GM23338 (cell line): Measurements from ENCODE around the gene EVI5. TPM values are rescaled to one million over a fixed set of nuclear protein-coding genes. Genes with fewer than 3 reads are reported as not detected.
A peak's percentile ranks its signal among the peaks of the same experiment; 100 is the strongest.

ENCODE experiments used
- ATAC-seq: fragments of 200-7000 bp; cut with Tn5 transposase; 3 replicates; pipeline ENCODE4 v1.9.1; 2020
- DNase-seq: peaks from one replicate; pipeline ENCODE4 v3.0.0-alpha.2; 2015; ENCODE audit warnings: low spot score
- H2AFZ ChIP-seq: fragments of 200-600 bp; sonication (generic); 2 replicates; pipeline ENCODE4 v1.8.0; 2016; ENCODE audit warnings: antibody characterized with exemption, mild to moderate bottlenecking, moderate library complexity
- H3F3A ChIP-seq: fragments of 200-600 bp; sonication (generic); replicated peaks from 2 replicates; pipeline ENCODE4 v1.8.0; 2017; ENCODE audit warnings: antibody characterized with exemption, mixed run types, low read depth
- H3K27ac ChIP-seq: fragments of 200-600 bp; sonication (generic); 2 replicates; pipeline ENCODE4 v1.6.1; 2016; ENCODE audit warnings: low read depth
- H3K27me3 ChIP-seq: fragments of 200-600 bp; sonication (generic); 2 replicates; pipeline ENCODE4 v1.8.0; 2016; ENCODE audit warnings: mild to moderate bottlenecking, mixed run types, moderate library complexity; ENCODE audit not compliant: insufficient read depth
- H3K36me3 ChIP-seq: fragments of 200-600 bp; sonication (generic); 2 replicates; pipeline ENCODE4 v1.8.0; 2016; ENCODE audit warnings: mild to moderate bottlenecking; ENCODE audit not compliant: insufficient read depth
- H3K4me1 ChIP-seq: fragments of 200-600 bp; sonication (generic); 2 replicates; pipeline ENCODE4 v1.8.0; 2016; ENCODE audit warnings: mild to moderate bottlenecking, moderate library complexity; ENCODE audit not compliant: insufficient read depth
- H3K4me2 ChIP-seq: fragments of 200-600 bp; sonication (generic); 2 replicates; pipeline ENCODE4 v1.7.1; 2017; ENCODE audit warnings: mixed run types
- H3K4me3 ChIP-seq: fragments of 200-600 bp; sonication (generic); 2 replicates; pipeline ENCODE4 v1.6.1; 2016; ENCODE audit warnings: mixed run types
- H3K79me2 ChIP-seq: fragments of 200-600 bp; sonication (generic); replicated peaks from 2 replicates; pipeline ENCODE4 v1.8.0; 2017; ENCODE audit warnings: mild to moderate bottlenecking; ENCODE audit not compliant: insufficient read depth
- H3K9me2 ChIP-seq: fragments of 200-600 bp; sonication (generic); 2 replicates; pipeline ENCODE4 v1.8.0; 2017; ENCODE audit not compliant: insufficient read depth
- H4K20me1 ChIP-seq: fragments of 200-600 bp; sonication (generic); replicated peaks from 2 replicates; pipeline ENCODE4 v1.8.0; 2017; ENCODE audit warnings: mild to moderate bottlenecking; ENCODE audit not compliant: insufficient read depth
- H3K27ac Mint-ChIP-seq: 2 replicates; pipeline ENCODE4 v1.8.0; 2020; ENCODE audit warnings: inconsistent platforms, mild to moderate bottlenecking, moderate library complexity, mixed read lengths
- H3K27me3 Mint-ChIP-seq: 3 replicates; pipeline ENCODE4 v1.8.0; 2022; ENCODE audit warnings: low read depth, mild to moderate bottlenecking, moderate library complexity, mixed read lengths, inconsistent platforms; ENCODE audit not compliant: insufficient read depth, poor library complexity
- H3K36me3 Mint-ChIP-seq: 3 replicates; pipeline ENCODE4 v1.8.0; 2021; ENCODE audit warnings: low read depth, mild to moderate bottlenecking, inconsistent platforms, moderate library complexity, mixed read lengths
- H3K4me1 Mint-ChIP-seq: 3 replicates; pipeline ENCODE4 v1.8.0; 2020; ENCODE audit warnings: mild to moderate bottlenecking, inconsistent platforms, mixed read lengths
- H3K4me3 Mint-ChIP-seq: 3 replicates; pipeline ENCODE4 v1.8.0; 2021; ENCODE audit warnings: moderate library complexity, mild to moderate bottlenecking, inconsistent platforms, mixed read lengths
- H3K9me3 Mint-ChIP-seq: 3 replicates; pipeline ENCODE4 v1.8.0; 2020; ENCODE audit warnings: moderate library complexity, mild to moderate bottlenecking, inconsistent platforms, mixed read lengths
- CREB1 ChIP-seq: fragments of 250-450 bp; sonication (Bioruptor Pico); IDR thresholded peaks from 2 replicates; pipeline ENCODE4 v1.5.0; 2020; ENCODE audit warnings: low read depth, mild to moderate bottlenecking, moderate library complexity
- CTCF ChIP-seq, 2 experiments: fragments of 200-600 bp in 1 of 2; sonication (generic) in 1 of 2; conservative IDR thresholded peaks; 2 replicates each; pipeline versions ENCODE4 v1.5.1 to v1.6.1; 2016 to 2017; ENCODE audit warnings: antibody characterized with exemption in 2 of 2, low read depth in 2 of 2, mild to moderate bottlenecking in 2 of 2, moderate library complexity in 1 of 2
- EZH2 ChIP-seq: fragments of 200-600 bp; sonication (generic); IDR thresholded peaks from one replicate; pipeline ENCODE4 v1.8.0; 2017; ENCODE audit warnings: antibody characterized with exemption, mild to moderate bottlenecking, low read depth; ENCODE audit not compliant: unreplicated experiment
- POLR2AphosphoS5 ChIP-seq: IDR thresholded peaks from 2 replicates; pipeline ENCODE4 v1.6.1; 2016; ENCODE audit warnings: antibody characterized with exemption, low read depth
- REST ChIP-seq: IDR thresholded peaks from one replicate; pipeline ENCODE4 v1.6.1; 2018; ENCODE audit warnings: antibody characterized with exemption; ENCODE audit not compliant: unreplicated experiment
- STAT1 ChIP-seq: IDR thresholded peaks from one replicate; pipeline ENCODE4 v1.6.1; 2016; ENCODE audit warnings: antibody characterized with exemption; ENCODE audit not compliant: unreplicated experiment
- ZNF114 ChIP-seq: fragments of 250-450 bp; sonication (Bioruptor Pico); IDR thresholded peaks from 2 replicates; pipeline ENCODE4 v1.5.0; 2020; ENCODE audit warnings: mild to moderate bottlenecking, moderate library complexity
- ZNF331 ChIP-seq: fragments of 250-450 bp; sonication (Bioruptor Pico); IDR thresholded peaks from 2 replicates; pipeline ENCODE4 v1.5.0; 2020; ENCODE audit warnings: low read depth, mild to moderate bottlenecking, moderate library complexity
- polyA plus RNA-seq: library from polyadenylated mRNA; unstranded; fragments of >200 nt; fragmentation: Nextera tagmentation; extraction: Ambion mirVana; gene quantifications from 2 replicates; pipeline ENCODE4 v1.2.1, GENCODE V29; 2016
- total RNA-seq: library from RNA; depleted of rRNA; stranded (reverse); fragments of >200 nt; shearing (Covaris generic); gene quantifications from 2 replicates; pipeline ENCODE4 v1.2.3, GENCODE V29; 2014

EVI5 gene
- total and polyA plus RNA-seq, 2 experiments from 2014 or later: 15.6 to 24.8 TPM

DNA sequence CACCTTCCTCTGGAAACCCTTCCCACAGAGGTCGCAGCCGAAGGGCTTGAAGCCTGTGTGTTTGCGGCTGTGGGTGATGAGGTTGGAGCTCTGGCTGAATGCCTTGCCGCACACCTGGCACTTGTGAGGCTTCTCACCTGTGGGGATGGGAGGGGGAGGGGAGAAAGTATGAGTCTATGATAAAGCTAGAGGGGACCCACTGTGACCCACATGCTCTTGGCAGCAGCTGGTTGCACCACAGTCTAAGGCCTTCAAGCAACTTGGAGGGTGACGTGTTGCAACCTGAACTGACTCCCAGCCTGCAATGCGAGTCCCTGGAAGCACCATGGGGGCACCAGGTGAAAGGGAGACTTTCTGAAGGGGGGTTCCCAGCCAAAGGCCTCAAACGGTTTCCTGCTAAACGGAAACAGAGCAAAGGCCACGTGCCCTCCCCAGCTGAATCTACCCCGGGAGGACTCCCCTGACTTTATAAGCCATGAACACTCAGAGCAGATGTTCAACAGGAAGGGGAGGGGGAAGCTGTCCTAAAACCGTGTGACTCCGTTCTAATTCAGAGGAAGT lies 308.8 kb downstream of the EVI5 start:
- peaks cover 76% of the 10 kb centered on the region for H3K27me3 ChIP-seq
- H3K27ac ChIP-seq: no peak overlapping the region
- Mint-ChIP-seq H3K27ac (no peak overlapping the region), H3K36me3 (peaks cover 9% of the 10 kb centered on the region), H3K4me1 (peaks cover 44% of the 10 kb centered on the region), H3K4me3 (no peak overlapping the region), H3K27me3 (peaks cover 56% of the 10 kb centered on the region), H3K9me3 (peaks cover 15% of the 10 kb centered on the region)
- H4K20me1 ChIP-seq: no peaks in the 10 kb centered on the region; the same call in 1 of the 2 replicates
- H3K4me3 ChIP-seq: no peak overlapping the region
- DNase-seq (peak; percentile 37), ATAC-seq (no peak)
- H3K4me2 ChIP-seq: peak overlapping the region; percentile 55; the same call in 1 of the 2 replicates
- H2AFZ ChIP-seq: peak overlapping the region; percentile 94
- H3K36me3 ChIP-seq: no peaks in the 10 kb centered on the region; the same call in none of the 2 replicates
- no peaks in the 10 kb centered on the region for H3F3A ChIP-seq
- H3K79me2 ChIP-seq: no peaks in the 10 kb centered on the region
- TF ChIP-seq ZNF331 (CRISPR knock-in tag): no peak
- no peak for TF ChIP-seq ZNF114 (CRISPR knock-in tag)
- H3K4me1 ChIP-seq: peaks cover 20% of the 10 kb centered on the region; the same call in 1 of the 2 replicates
- no peaks in the 10 kb centered on the region; the same call in 1 of the 2 replicates for H3K9me2 ChIP-seq

- no peak for DNase-seq
- Mint-ChIP-seq H3K4me1 (peaks cover 38% of the 10 kb centered on the region), H3K27me3 (peaks cover 46% of the 10 kb centered on the region), H3K4me3 (no peak overlapping the region), H3K36me3 (peaks cover 9% of the 10 kb centered on the region), H3K9me3 (peaks cover 11% of the 10 kb centered on the region), H3K27ac (no peak overlapping the region)
- Histone ChIP-seq H4K20me1 (no peaks in the 10 kb centered on the region; the same call in 1 of the 2 replicates), H3K27me3 (peaks cover 65% of the 10 kb centered on the region), H3K4me2 (no peak overlapping the region), H3F3A (no peaks in the 10 kb centered on the region), H3K4me1 (peaks cover 20% of the 10 kb centered on the region; the same call in 1 of the 2 replicates), H3K27ac (no peak overlapping the region), H3K36me3 (no peaks in the 10 kb centered on the region; the same call in none of the 2 replicates), H3K9me2 (no peaks in the 10 kb centered on the region; the same call in 1 of the 2 replicates), H3K4me3 (no peak overlapping the region), H3K79me2 (no peaks in the 10 kb centered on the region), H2AFZ (no peak overlapping the region)
- no peak for TF ChIP-seq POLR2AphosphoS5
- ATAC-seq: no peak
These were observed 309.9 kb downstream of the EVI5 start for GRCh38 chr1:92475029-92475428.

- DNase-seq: no peak
- TF ChIP-seq ZNF114 (CRISPR knock-in tag) (no peak), CTCF (conservative IDR thresholded peaks at IDR 0.05; ENCODE audit: low read depth in 2 of 2) (no peak), POLR2AphosphoS5 (no peak), ZNF331 (CRISPR knock-in tag) (no peak), STAT1 (no peak), REST (no peak), EZH2 (no peak), CREB1 (CRISPR knock-in tag) (no peak)
These were observed 311.0 kb downstream of the EVI5 start for GRCh38 chr1:92473781-92474495.

More at GRCh38 chr1:92473781-92474495, 311.0 kb downstream of the EVI5 start:
- H3K9me2 ChIP-seq: no peaks in the 10 kb centered on the region
- H3K4me3 ChIP-seq: no peak overlapping the region
- no peak overlapping the region for H3K4me2 ChIP-seq
- ATAC-seq: no peak
- Mint-ChIP-seq H3K9me3 (peaks cover under 1% of the 10 kb centered on the region; the same call in 1 of the 3 replicates), H3K36me3 (no peaks in the 10 kb centered on the region; the same call in 2 of the 3 replicates), H3K4me1 (peaks cover 33% of the 10 kb centered on the region), H3K27ac (no peak overlapping the region), H3K4me3 (no peak overlapping the region), H3K27me3 (peaks cover 35% of the 10 kb centered on the region)
- H3K36me3 ChIP-seq: no peaks in the 10 kb centered on the region; the same call in none of the 2 replicates
- peaks cover 16% of the 10 kb centered on the region; the same call in 1 of the 2 replicates for H3K4me1 ChIP-seq
- H4K20me1 ChIP-seq: no peaks in the 10 kb centered on the region; the same call in 1 of the 2 replicates
- H3F3A ChIP-seq: no peaks in the 10 kb centered on the region
- H3K27me3 ChIP-seq: peaks cover 54% of the 10 kb centered on the region
- H3K79me2 ChIP-seq: no peaks in the 10 kb centered on the region
- H2AFZ ChIP-seq: no peak overlapping the region
- H3K27ac ChIP-seq: no peak overlapping the region
